NCI-H82 (cell line): ENCODE results near the gene CENPV.

Experiments used
- DNase-seq: peaks from one replicate; lab custom pipeline; 2025; lab: John Stamatoyannopoulos, UW

CENPV gene

GRCh38 chr17:16358394-16358793 lies 5.1 kb upstream of the CENPV start:
- DNase-seq = no peak

GRCh38 chr17:16354585-16354984 lies 1.3 kb upstream of the CENPV start:
- no peak for DNase-seq

- peak; percentile 86 for DNase-seq
These were observed 477 bp downstream of the CENPV start for GRCh38 chr17:16352667-16353316.

- peak; percentile 93 for DNase-seq
These were observed 984 bp downstream of the CENPV start for GRCh38 chr17:16352303-16352666.

- DNase-seq = no peak
These were observed 1.4 kb downstream of the CENPV start for GRCh38 chr17:16351831-16352230.

GRCh38 chr17:16349431-16349830 lies 3.8 kb downstream of the CENPV start:
- DNase-seq = no peak

- no peak for DNase-seq
These were observed 4.7 kb downstream of the CENPV start for GRCh38 chr17:16348586-16348985.

GRCh38 chr17:16346721-16347271 lies 6.5 kb downstream of the CENPV start:
- no peak for DNase-seq

GRCh38 chr17:16345565-16345964 lies 7.7 kb downstream of the CENPV start:
- no peak for DNase-seq

- DNase-seq = no peak
These were observed 9.7 kb downstream of the CENPV start for GRCh38 chr17:16343569-16343968.

- DNase-seq = peak; percentile 45
These were observed 10.3 kb downstream of the CENPV start for GRCh38 chr17:16342979-16343378.

- DNase-seq = no peak
These were observed 13.3 kb downstream of the CENPV start for GRCh38 chr17:16339959-16340358.

- DNase-seq = no peak
These were observed 13.9 kb downstream of the CENPV start for GRCh38 chr17:16339402-16339801.

- no peak for DNase-seq
These were observed 14.9 kb downstream of the CENPV start for GRCh38 chr17:16338391-16338790.

GRCh38 chr17:16329519-16330271 lies 23.6 kb downstream of the CENPV start:
- DNase-seq = no peak

- peak; percentile 49 for DNase-seq
These were observed 24.3 kb downstream of the CENPV start for GRCh38 chr17:16328997-16329396.

GRCh38 chr17:16327018-16327417 lies 26.3 kb downstream of the CENPV start:
- DNase-seq = peak; percentile 39

GRCh38 chr17:16325964-16326363 lies 27.3 kb downstream of the CENPV start:
- DNase-seq = no peak

- no peak for DNase-seq
These were observed 30.6 kb downstream of the CENPV start for GRCh38 chr17:16322636-16323035.

- no peak for DNase-seq
These were observed 33.3 kb downstream of the CENPV start for GRCh38 chr17:16319969-16320368.

- no peak for DNase-seq
These were observed 38.4 kb downstream of the CENPV start for GRCh38 chr17:16314859-16315258.

- DNase-seq = no peak
These were observed 39.1 kb downstream of the CENPV start for GRCh38 chr17:16314189-16314588.
